H1 (cell line): ENCODE data around the gene CEP70.

Experiments
- ATF2 ChIP-seq: IDR thresholded peaks from 2 replicates; pipeline ENCODE4 v1.6.1; 2012; ENCODE audit warnings: low read length, inconsistent platforms
- CTCF ChIP-seq, 3 experiments: IDR thresholded peaks; 1 replicate in 2 of 3; 2 replicates in 1 of 3; pipeline versions ENCODE4 v1.5.1 to v1.6.1; 2011; ENCODE audit warnings: low read length in 3 of 3, mild to moderate bottlenecking in 3 of 3, inconsistent platforms in 2 of 3, low read depth in 1 of 3, moderate library complexity in 1 of 3; ENCODE audit not compliant: insufficient read depth in 1 of 3; ENCODE audit errors: control extremely low read depth in 1 of 3
- EP300 ChIP-seq, 2 experiments: IDR thresholded peaks; 1 replicate in 1 of 2; 2 replicates in 1 of 2; pipeline ENCODE4 v1.6.1; 2011 to 2012; ENCODE audit warnings: low read depth in 2 of 2, low read length in 2 of 2, mild to moderate bottlenecking in 2 of 2, borderline replicate concordance in 1 of 2, inconsistent platforms in 1 of 2, moderate library complexity in 1 of 2
- GABPA ChIP-seq: IDR thresholded peaks from 2 replicates; pipeline ENCODE4 v1.6.1; 2011; ENCODE audit warnings: mild to moderate bottlenecking, low read length, moderate library complexity, borderline replicate concordance; ENCODE audit not compliant: insufficient read depth
- NRF1 ChIP-seq: IDR thresholded peaks from 2 replicates; pipeline ENCODE4 v1.6.1; 2011; ENCODE audit warnings: mild to moderate bottlenecking, low read depth, low read length, improper control_type of control experiment
- PHF8 ChIP-seq: fragments of 200-600 bp; sonication (generic); conservative IDR thresholded peaks from 2 replicates; pipeline ENCODE4 v1.7.1; 2012; ENCODE audit warnings: low read depth, mild to moderate bottlenecking, inconsistent platforms, low read length, moderate library complexity
- SIRT6 ChIP-seq: IDR thresholded peaks from one replicate; pipeline ENCODE4 v1.7.1; 2012; ENCODE audit warnings: low read length, inconsistent platforms
- TAF1 ChIP-seq: IDR thresholded peaks from 2 replicates; pipeline ENCODE4 v1.6.1; 2011; ENCODE audit warnings: mild to moderate bottlenecking, low read depth, low read length
- TEAD4 ChIP-seq: IDR thresholded peaks from 2 replicates; pipeline ENCODE4 v1.6.1; 2012; ENCODE audit warnings: low read depth, low read length, inconsistent platforms, mixed read lengths

GRCh38 chr3:138492980-138493675 is 100.9 kb downstream of the CEP70 start:
- TF ChIP-seq CTCF (IDR thresholded peaks at IDR 0.05; ENCODE audit: control extremely low read depth in 1 of 3, insufficient read depth in 1 of 3, low read depth in 1 of 3, low read length in 3 of 3) (no peak), TEAD4 (no peak), TAF1 (no peak), SIRT6 (no peak), PHF8 (no peak), EP300 (IDR thresholded peaks at IDR 0.05; ENCODE audit: borderline replicate concordance in 1 of 2, low read depth in 2 of 2, low read length in 2 of 2) (no peak), ATF2 (no peak), GABPA (no peak), NRF1 (no peak)
